A549 (cell line): ENCODE data around the gene TMPRSS9. TPM values are rescaled to one million over a fixed set of nuclear protein-coding genes. Genes with fewer than 3 reads are reported as not detected.

Source experiments
- ATAC-seq, 2 experiments: fragments of 200-7000 bp in 1 of 2; fragments of >200 bp in 1 of 2; cut with Nextera tagmentation in 1 of 2; cut with Tn5 transposase in 1 of 2; 3 replicates each; pipeline versions ENCODE4 v1.8.0 to v1.9.1; 2018 to 2020; ENCODE audit warnings: mild to moderate bottlenecking in 1 of 2, moderate library complexity in 1 of 2
- CTCF ChIA-PET: fragments of 300-600 bp; sonication (Branson Sonifier 250); formaldehyde crosslinking; extraction: SDS; loops from one replicate; lab custom pipeline; 2021; ENCODE audit warnings: antibody characterized with exemption, inconsistent platforms; lab: Yijun Ruan, JAX
- POLR2A ChIA-PET: fragments of 350-600 bp; formaldehyde crosslinking; extraction: SDS; loops from one replicate; lab custom pipeline; 2021; ENCODE audit warnings: antibody characterized with exemption, inconsistent platforms; lab: Yijun Ruan, JAX
- DNase-seq, 2 experiments: peaks; one replicate each; pipeline versions ENCODE4 v3.0.0 to v3.0.0-alpha.2; 2011 to 2016; ENCODE audit warnings: low read depth in 1 of 2, low spot score in 1 of 2
- FAIRE-seq: peaks from 2 replicates; lab custom pipeline; 2011; peaks lifted over from hg19 to GRCh38; lab: Jason Lieb, UNC
- H3K27ac ChIP-seq, 2 experiments: fragments of >200 bp; sonication (Bioruptor Twin); formaldehyde crosslinking; 3 replicates each; pipeline ENCODE4 v1.5.1; 2016 to 2017
- H3K4me1 ChIP-seq: fragments of >200 bp; sonication (Bioruptor Twin); formaldehyde crosslinking; 3 replicates; pipeline ENCODE4 v1.6.1; 2016
- H3K4me2 ChIP-seq: fragments of >200 bp; sonication (Bioruptor Twin); formaldehyde crosslinking; 3 replicates; pipeline ENCODE4 v1.6.1; 2016
- H3K4me3 ChIP-seq: fragments of >200 bp; sonication (Bioruptor Twin); formaldehyde crosslinking; 3 replicates; pipeline ENCODE4 v1.5.1; 2016
- H3K9me3 ChIP-seq: fragments of >200 bp; sonication (Bioruptor Twin); formaldehyde crosslinking; 3 replicates; pipeline ENCODE4 v1.6.1; 2016
- CBX2 ChIP-seq: fragments of 200-600 bp; sonication (generic); IDR thresholded peaks from 2 replicates; pipeline ENCODE4 v1.6.1; 2016; ENCODE audit warnings: low read depth, mild to moderate bottlenecking, borderline replicate concordance
- CHD2 ChIP-seq: fragments of 150-350 bp; IDR thresholded peaks from 2 replicates; pipeline ENCODE4 v1.6.1; 2014; ENCODE audit warnings: low read length; ENCODE audit not compliant: partially characterized antibody
- CHD4 ChIP-seq: fragments of 200-600 bp; sonication (generic); IDR thresholded peaks from 2 replicates; pipeline ENCODE4 v1.6.1; 2016; ENCODE audit warnings: antibody characterized with exemption, mild to moderate bottlenecking, borderline replicate concordance
- EHF ChIP-seq: fragments of 250-450 bp; sonication (Bioruptor Pico); IDR thresholded peaks from 2 replicates; pipeline ENCODE4 v1.5.0; 2020; ENCODE audit warnings: mild to moderate bottlenecking
- FOSL2 ChIP-seq, 2 experiments: fragments of 450-650 bp in 1 of 2; fragments of >200 bp in 1 of 2; sonication (Bioruptor Twin) in 1 of 2; formaldehyde crosslinking; IDR thresholded peaks; 2 replicates each; pipeline versions ENCODE4 v1.5.0 to v1.6.1; 2016 to 2020; ENCODE audit warnings: mild to moderate bottlenecking in 1 of 2, moderate library complexity in 1 of 2
- FOXS1 ChIP-seq: fragments of 250-450 bp; sonication (Bioruptor Pico); IDR thresholded peaks from 2 replicates; pipeline ENCODE4 v1.5.0; 2020; ENCODE audit warnings: mild to moderate bottlenecking, moderate library complexity
- HDAC2 ChIP-seq: fragments of 200-600 bp; sonication (generic); IDR thresholded peaks from 2 replicates; pipeline ENCODE4 v1.6.1; 2016
- KDM1A ChIP-seq: fragments of 200-600 bp; sonication (generic); IDR thresholded peaks from 2 replicates; pipeline ENCODE4 v1.6.1; 2016; ENCODE audit warnings: low read depth, mild to moderate bottlenecking
- NFE2L2 ChIP-seq: fragments of 150-350 bp; conservative IDR thresholded peaks from 2 replicates; pipeline ENCODE4 v1.6.1; 2014; ENCODE audit warnings: low read length
- NPAS2 ChIP-seq: fragments of 250-450 bp; sonication (Bioruptor Pico); IDR thresholded peaks from 2 replicates; pipeline ENCODE4 v1.8.0; 2022; ENCODE audit warnings: mild to moderate bottlenecking, moderate library complexity, borderline replicate concordance
- TP53 ChIP-seq: fragments of 250-450 bp; sonication (Bioruptor Pico); IDR thresholded peaks from 2 replicates; pipeline ENCODE4 v1.5.0; 2021; ENCODE audit warnings: mild to moderate bottlenecking, moderate library complexity
- ZSCAN20 ChIP-seq: fragments of 250-450 bp; sonication (Bioruptor Pico); IDR thresholded peaks from 2 replicates; pipeline ENCODE4 v1.8.0; 2022; ENCODE audit warnings: mild to moderate bottlenecking, moderate library complexity
- WGBS: methylation state at CpG from one replicate; pipeline ENCODE4 v1.1.6; 2017; ENCODE audit errors: missing lambda C conversion rate; 5-methylcytosine and 5-hydroxymethylcytosine counted together
- polyA plus RNA-seq, 4 experiments: library from polyadenylated mRNA; depleted of rRNA in 3 of 4; stranded (reverse); fragments of >200 nt; fragmentation: RNase III in 1 of 4; extraction: RNeasy Plus Mini Kit Qiagen cat#74134 plus additional on column Dnase treatment in 1 of 4; gene quantifications; 2 replicates in 3 of 4; 3 replicates in 1 of 4; pipeline ENCODE4 v1.2.3, GENCODE V29; 2011 to 2017
- TF ChIP-seq, protein P1 (sequence below): fragments of 450-650 bp; IDR thresholded peaks from 2 replicates; pipeline ENCODE4 v1.6.1; 2014; ENCODE audit warnings: antibody characterized with exemption
- TF ChIP-seq, protein P2 (sequence below): IDR thresholded peaks from 2 replicates; pipeline ENCODE4 v1.6.1; 2012
- TF ChIP-seq, protein P3 (sequence below): fragments of >200 bp; sonication (Bioruptor Twin); formaldehyde crosslinking; IDR thresholded peaks from 3 replicates; pipeline ENCODE4 v1.6.1; 2016

The TMPRSS9 gene
- polyA plus RNA-seq, 2 of the 4 experiments (the other 2 are of a cell fraction), result 0.01 TPM; not detected in 1

DNA sequence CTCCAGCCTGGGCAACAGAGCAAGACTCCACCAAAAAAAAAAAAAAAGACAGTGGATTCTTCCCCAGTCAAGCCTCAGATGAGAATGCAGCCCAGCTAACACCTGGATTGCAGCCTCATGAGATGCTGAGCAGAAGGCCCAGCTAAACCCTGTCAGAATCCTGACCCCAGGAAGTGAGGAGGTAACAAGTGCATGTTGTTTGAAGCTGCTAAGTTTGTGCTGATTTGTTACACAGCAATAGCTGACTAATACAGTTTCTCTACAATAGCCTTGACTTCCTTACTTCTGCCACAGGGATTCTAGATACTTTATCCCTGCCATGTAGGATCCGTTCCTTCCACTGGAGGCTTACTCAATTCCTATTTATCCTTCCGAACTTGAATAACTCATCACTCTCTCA is 20.5 kb downstream of the TMPRSS9 start:
- POLR2A ChIA-PET, result interaction anchor here (0.7 kb wide), 1 partner anchor 96 kb away, joined by 3 read pairs; the partner anchor contains the start of gene GADD45B
- no peak for ATAC-seq
- H3K4me2 ChIP-seq, result no peak overlapping the region
- peaks cover 3% of the 10 kb centered on the region; the same call in 2 of the 3 replicates for H3K4me1 ChIP-seq
- no peak for FAIRE-seq
- DNase-seq, result no peak
- H3K9me3 ChIP-seq, result no peaks in the 10 kb centered on the region
- H3K27ac ChIP-seq, result no peak overlapping the region
- 55% methylated on average over 2 of the region's 2 CpGs for WGBS
- CTCF ChIA-PET, result interaction anchor here (0.6 kb wide), 1 partner anchor 708 kb away, joined by 3 read pairs; no protein-coding TSS in a partner anchor
- TF ChIP-seq CBX2, result no peak
- TF ChIP-seq HDAC2, result no peak
- TF ChIP-seq TP53 (CRISPR knock-in tag), result no peak
- TF ChIP-seq CHD2, result no peak
- TF ChIP-seq NPAS2 (CRISPR knock-in tag), result no peak
- no peak for TF ChIP-seq NFE2L2
- TF ChIP-seq, protein P1, sequence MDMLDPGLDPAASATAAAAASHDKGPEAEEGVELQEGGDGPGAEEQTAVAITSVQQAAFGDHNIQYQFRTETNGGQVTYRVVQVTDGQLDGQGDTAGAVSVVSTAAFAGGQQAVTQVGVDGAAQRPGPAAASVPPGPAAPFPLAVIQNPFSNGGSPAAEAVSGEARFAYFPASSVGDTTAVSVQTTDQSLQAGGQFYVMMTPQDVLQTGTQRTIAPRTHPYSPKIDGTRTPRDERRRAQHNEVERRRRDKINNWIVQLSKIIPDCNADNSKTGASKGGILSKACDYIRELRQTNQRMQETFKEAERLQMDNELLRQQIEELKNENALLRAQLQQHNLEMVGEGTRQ, result no peak
- no peak overlapping the region for H3K4me3 ChIP-seq

DNA sequence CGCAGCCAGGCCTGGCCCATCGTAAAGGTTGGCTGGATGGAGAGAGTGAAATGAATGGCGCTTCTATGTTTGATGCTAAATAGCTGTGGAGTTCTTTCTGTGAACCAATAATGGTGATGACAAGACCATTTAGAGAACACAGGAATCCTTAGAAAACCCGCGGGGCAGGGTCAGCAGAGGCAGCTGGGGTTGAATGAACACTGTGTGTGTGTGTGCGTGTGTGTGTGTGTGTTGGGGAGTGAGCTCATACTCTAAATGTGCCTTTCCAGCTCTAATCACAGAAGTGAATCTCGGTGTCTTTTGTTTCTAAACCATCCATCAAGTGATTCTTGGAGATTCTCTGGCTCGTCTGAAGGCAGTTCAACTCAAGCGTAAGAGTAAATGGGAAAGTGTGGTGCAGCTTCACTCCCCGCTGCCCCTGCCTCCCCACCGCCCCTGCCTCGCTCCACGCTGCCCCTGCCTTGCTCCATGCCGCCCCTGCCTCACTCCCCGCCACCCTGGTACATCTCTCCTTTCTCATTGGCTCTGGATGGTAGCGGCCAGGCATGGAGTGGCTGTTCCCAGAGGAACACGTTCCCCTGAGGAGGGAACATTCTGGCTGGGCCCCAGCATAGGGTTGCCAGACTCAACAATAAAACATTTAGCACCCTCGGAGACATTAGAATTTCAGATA is 21.2 kb downstream of the TMPRSS9 start:
- no peak overlapping the region for H3K4me3 ChIP-seq
- no peak for TF ChIP-seq KDM1A
- TF ChIP-seq ZSCAN20 (CRISPR knock-in tag), result no peak
- TF ChIP-seq FOXS1 (CRISPR knock-in tag), result no peak
- no peak for TF ChIP-seq FOSL2 (IDR thresholded peaks at IDR 0.05)
- no peak for TF ChIP-seq FOSL2 (CRISPR knock-in tag; IDR thresholded peaks at IDR 0.05)
- TF ChIP-seq HDAC2, result no peak
- no peak for TF ChIP-seq CHD4
- DNase-seq, result no peak
- H3K4me2 ChIP-seq, result no peak overlapping the region
- POLR2A ChIA-PET, result interaction anchor here (0.7 kb wide), 1 partner anchor 95 kb away, joined by 3 read pairs; the partner anchor contains the start of gene GADD45B
- ATAC-seq, result no peak
- peaks cover 7% of the 10 kb centered on the region; the same call in 2 of the 3 replicates for H3K4me1 ChIP-seq
- FAIRE-seq, result no peak
- H3K27ac ChIP-seq, result no peak overlapping the region
- H3K9me3 ChIP-seq, result no peaks in the 10 kb centered on the region
- WGBS, result 59% methylated on average over 13 of the region's 18 CpGs
- CTCF ChIA-PET, result interaction anchor here (0.6 kb wide), 2 partner anchors 83 to 364 kb away, joined by 3 to 5 read pairs; no protein-coding TSS in a partner anchor

DNA sequence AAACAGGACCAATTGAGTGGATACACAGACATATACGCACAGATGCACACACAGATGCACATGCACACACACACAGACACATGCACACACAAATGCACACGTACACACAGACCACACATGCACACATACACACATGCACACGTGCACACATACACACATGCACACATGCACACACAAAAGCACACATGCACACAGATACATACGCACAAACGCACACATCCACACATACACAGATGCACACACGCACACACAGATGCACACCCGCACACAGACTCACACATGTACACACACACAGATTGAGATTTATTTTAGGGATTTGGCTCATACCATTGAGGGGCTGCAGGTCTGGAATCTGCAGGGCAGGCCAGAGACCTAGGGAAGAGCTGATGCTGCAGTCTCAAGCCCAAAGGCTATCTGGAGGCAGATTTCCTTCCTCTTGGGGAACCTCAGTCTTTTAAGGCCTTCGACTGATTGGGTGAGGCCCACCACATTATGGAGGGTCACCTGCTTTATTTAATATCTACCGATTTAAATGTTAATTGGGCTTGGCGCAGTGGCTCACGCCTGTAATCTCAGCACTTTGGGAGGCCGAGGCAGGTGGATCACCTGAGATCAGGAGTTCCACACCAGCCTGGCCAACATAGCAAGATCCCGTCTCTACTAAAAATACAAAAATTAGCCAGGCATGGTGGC is 22.6 kb downstream of the TMPRSS9 start:
- FAIRE-seq (no peak), DNase-seq (no peak), ATAC-seq (no peak)
- Histone ChIP-seq H3K4me2 (no peak overlapping the region), H3K27ac (no peak overlapping the region), H3K9me3 (no peaks in the 10 kb centered on the region), H3K4me1 (peaks cover 7% of the 10 kb centered on the region; the same call in 2 of the 3 replicates), H3K4me3 (no peak overlapping the region)
- ChIA-PET CTCF (interaction anchor here (1.1 to 1.5 kb wide), 3 partner anchors 9 to 227 kb away, joined by 3 read pairs; no protein-coding TSS in a partner anchor), POLR2A (no interaction called here)
- TF ChIP-seq, protein P2, sequence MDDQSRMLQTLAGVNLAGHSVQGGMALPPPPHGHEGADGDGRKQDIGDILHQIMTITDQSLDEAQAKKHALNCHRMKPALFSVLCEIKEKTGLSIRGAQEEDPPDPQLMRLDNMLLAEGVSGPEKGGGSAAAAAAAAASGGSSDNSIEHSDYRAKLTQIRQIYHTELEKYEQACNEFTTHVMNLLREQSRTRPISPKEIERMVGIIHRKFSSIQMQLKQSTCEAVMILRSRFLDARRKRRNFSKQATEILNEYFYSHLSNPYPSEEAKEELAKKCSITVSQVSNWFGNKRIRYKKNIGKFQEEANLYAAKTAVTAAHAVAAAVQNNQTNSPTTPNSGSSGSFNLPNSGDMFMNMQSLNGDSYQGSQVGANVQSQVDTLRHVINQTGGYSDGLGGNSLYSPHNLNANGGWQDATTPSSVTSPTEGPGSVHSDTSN, result no peak
- TF ChIP-seq EHF, result no peak
- TF ChIP-seq NPAS2 (CRISPR knock-in tag), result no peak
- TF ChIP-seq, protein P3, sequence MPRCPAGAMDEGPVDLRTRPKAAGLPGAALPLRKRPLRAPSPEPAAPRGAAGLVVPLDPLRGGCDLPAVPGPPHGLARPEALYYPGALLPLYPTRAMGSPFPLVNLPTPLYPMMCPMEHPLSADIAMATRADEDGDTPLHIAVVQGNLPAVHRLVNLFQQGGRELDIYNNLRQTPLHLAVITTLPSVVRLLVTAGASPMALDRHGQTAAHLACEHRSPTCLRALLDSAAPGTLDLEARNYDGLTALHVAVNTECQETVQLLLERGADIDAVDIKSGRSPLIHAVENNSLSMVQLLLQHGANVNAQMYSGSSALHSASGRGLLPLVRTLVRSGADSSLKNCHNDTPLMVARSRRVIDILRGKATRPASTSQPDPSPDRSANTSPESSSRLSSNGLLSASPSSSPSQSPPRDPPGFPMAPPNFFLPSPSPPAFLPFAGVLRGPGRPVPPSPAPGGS, result no peak
- WGBS, result 86% methylated on average over 13 of the region's 13 CpGs
